Neural crest cell (in vitro differentiated cells): ENCODE results near the gene C19orf12. TPM values are rescaled to one million over a fixed set of nuclear protein-coding genes. Genes with fewer than 3 reads are reported as not detected.

Experiments
- DNase-seq: peaks from one replicate; pipeline ENCODE4 v3.0.0; 2021; ENCODE audit warnings: low read depth, mixed read lengths, low spot score
- H3K27ac Mint-ChIP-seq: one replicate; pipeline ENCODE4 v1.8.0; 2021; ENCODE audit warnings: mild to moderate bottlenecking, mixed read lengths; ENCODE audit not compliant: unreplicated experiment
- H3K27me3 Mint-ChIP-seq: 2 replicates; pipeline ENCODE4 v1.8.0; 2021; ENCODE audit warnings: low read depth, mild to moderate bottlenecking, mixed read lengths
- H3K36me3 Mint-ChIP-seq: 2 replicates; pipeline ENCODE4 v1.8.0; 2021; ENCODE audit warnings: low read depth, mild to moderate bottlenecking, mixed read lengths
- H3K4me1 Mint-ChIP-seq: 2 replicates; pipeline ENCODE4 v1.8.0; 2021; ENCODE audit warnings: mixed read lengths
- H3K4me3 Mint-ChIP-seq: one replicate; pipeline ENCODE4 v1.8.0; 2021; ENCODE audit warnings: mild to moderate bottlenecking, mixed read lengths
- H3K9me3 Mint-ChIP-seq: 2 replicates; pipeline ENCODE4 v1.8.0; 2021; ENCODE audit warnings: mixed read lengths
- total RNA-seq: library from RNA; stranded (reverse); gene quantifications from 2 replicates; pipeline ENCODE4 v1.2.1, GENCODE V29; 2021
- TF ChIP-seq, protein P1 (sequence below): fragments of 200-600 bp; sonication (generic); conservative IDR thresholded peaks from 2 replicates; pipeline ENCODE4 v1.5.0; 2021; ENCODE audit warnings: antibody characterized with exemption, mild to moderate bottlenecking

Gene C19orf12
- total RNA-seq, 1 donor from 2014 or later, result 38.1 TPM

GRCh38 chr19:29708554-29709439, 6.3 kb downstream of the C19orf12 start:
- H3K4me1 Mint-ChIP-seq, result peaks cover 24% of the 10 kb centered on the region
- peaks cover 3% of the 10 kb centered on the region for H3K36me3 Mint-ChIP-seq
- no peak overlapping the region for H3K27ac Mint-ChIP-seq
- no peaks in the 10 kb centered on the region for H3K9me3 Mint-ChIP-seq
- peak overlapping the region; percentile 23 for H3K4me3 Mint-ChIP-seq
- no peak for DNase-seq
- TF ChIP-seq, protein P1, sequence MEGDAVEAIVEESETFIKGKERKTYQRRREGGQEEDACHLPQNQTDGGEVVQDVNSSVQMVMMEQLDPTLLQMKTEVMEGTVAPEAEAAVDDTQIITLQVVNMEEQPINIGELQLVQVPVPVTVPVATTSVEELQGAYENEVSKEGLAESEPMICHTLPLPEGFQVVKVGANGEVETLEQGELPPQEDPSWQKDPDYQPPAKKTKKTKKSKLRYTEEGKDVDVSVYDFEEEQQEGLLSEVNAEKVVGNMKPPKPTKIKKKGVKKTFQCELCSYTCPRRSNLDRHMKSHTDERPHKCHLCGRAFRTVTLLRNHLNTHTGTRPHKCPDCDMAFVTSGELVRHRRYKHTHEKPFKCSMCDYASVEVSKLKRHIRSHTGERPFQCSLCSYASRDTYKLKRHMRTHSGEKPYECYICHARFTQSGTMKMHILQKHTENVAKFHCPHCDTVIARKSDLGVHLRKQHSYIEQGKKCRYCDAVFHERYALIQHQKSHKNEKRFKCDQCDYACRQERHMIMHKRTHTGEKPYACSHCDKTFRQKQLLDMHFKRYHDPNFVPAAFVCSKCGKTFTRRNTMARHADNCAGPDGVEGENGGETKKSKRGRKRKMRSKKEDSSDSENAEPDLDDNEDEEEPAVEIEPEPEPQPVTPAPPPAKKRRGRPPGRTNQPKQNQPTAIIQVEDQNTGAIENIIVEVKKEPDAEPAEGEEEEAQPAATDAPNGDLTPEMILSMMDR, result no peak
- no peaks in the 10 kb centered on the region for H3K27me3 Mint-ChIP-seq

DNA sequence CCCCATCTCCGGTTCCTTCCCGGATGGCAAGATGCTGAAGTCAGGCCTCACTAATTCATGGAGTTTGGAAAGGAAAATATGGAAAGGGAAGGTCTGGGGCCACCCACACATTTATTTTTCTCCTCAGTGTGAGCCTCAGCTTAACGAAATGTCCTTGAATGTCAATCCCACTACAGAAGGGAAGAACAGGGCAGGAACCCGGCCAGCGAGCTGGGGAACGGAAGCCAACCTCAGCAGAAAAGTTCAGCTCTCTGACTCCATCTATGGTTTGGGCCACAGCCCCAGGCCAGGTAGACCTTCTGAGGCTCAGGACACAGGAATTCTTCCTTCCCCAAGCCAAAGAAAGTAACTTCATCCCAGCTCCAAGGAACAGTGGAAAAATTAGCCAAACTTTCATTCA, 8.4 kb downstream of the C19orf12 start:
- H3K9me3 Mint-ChIP-seq, result no peaks in the 10 kb centered on the region
- no peak overlapping the region for H3K27ac Mint-ChIP-seq
- no peaks in the 10 kb centered on the region for H3K27me3 Mint-ChIP-seq
- DNase-seq, result no peak
- H3K36me3 Mint-ChIP-seq, result peaks cover 3% of the 10 kb centered on the region
- H3K4me3 Mint-ChIP-seq, result no peak overlapping the region
- TF ChIP-seq, protein P1, result no peak
- peaks cover 8% of the 10 kb centered on the region for H3K4me1 Mint-ChIP-seq

DNA sequence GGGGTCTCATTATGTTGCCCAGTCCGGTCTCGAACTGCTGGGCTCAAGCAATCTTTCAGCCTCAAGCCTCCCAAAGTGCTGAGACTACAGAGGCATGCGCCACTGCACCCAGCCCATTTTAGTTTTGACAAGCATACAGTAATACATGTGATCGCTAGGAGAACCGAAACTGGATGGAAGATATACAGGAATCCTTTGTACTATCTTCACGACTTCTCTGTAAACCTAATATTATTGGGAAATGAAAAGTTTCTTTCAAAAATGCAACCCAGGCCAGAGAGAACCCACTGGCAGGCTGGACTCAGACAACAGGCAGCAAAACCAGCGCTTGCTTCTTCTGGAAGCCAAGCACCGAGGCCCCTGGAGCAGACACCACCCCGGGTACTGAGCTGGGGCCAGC, 9.4 kb downstream of the C19orf12 start:
- no peaks in the 10 kb centered on the region for H3K27me3 Mint-ChIP-seq
- peak overlapping the region; percentile 50 for H3K27ac Mint-ChIP-seq
- peaks cover 3% of the 10 kb centered on the region for H3K36me3 Mint-ChIP-seq
- peaks cover 6% of the 10 kb centered on the region for H3K4me1 Mint-ChIP-seq
- TF ChIP-seq, protein P1, result no peak
- DNase-seq, result no peak
- no peaks in the 10 kb centered on the region for H3K9me3 Mint-ChIP-seq
- H3K4me3 Mint-ChIP-seq, result no peak overlapping the region

DNA sequence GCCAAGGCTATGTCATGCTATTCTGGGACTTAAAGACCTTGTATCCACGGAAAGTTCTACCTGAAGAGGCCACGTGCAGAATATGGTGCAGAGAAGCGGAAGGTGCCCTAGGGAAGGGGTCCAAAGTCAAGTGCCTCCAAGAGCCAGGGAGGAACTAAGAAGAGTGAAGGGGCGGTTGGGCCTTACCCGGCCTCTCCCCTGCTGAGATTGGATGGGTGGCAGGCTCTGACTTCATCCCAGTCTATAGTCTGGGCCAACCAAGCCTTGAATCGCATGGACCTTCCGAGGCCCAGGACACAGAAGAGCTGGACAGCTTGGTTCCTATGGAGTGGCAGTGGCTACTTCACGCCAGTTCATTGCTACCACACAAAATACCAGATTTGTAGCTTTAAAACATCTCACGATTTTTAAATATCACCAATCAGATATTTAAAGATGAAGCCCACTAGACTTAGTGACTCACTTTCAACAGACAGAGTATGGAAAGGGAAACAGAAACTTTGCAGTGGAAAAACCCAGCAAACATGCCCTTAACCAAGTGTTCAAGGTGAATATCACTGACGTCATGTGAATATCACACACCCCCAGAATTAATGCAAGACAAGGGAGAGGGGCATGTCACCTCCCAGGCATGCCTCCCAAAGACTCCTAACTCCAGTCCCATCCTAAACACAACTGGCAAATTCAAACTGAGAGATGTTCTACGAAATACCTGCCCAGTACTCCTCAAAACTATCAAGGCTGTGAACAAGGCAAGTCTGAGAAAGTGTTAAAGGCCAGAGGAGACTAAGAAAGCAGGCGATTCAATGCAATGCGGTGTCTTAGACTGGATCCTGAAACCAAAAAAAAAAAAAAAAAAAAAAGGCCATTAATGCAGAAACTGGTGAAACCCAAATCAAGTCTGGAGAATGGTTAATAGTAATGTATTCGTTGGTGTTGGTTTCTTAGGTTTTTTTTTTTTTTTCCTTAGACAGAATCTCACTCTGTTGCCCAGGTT, 10.2 kb downstream of the C19orf12 start:
- H3K27ac Mint-ChIP-seq, result no peak overlapping the region
- TF ChIP-seq, protein P1, result no peak
- H3K27me3 Mint-ChIP-seq, result no peaks in the 10 kb centered on the region
- H3K4me3 Mint-ChIP-seq, result no peak overlapping the region
- H3K4me1 Mint-ChIP-seq, result peaks cover 6% of the 10 kb centered on the region
- H3K9me3 Mint-ChIP-seq, result no peaks in the 10 kb centered on the region
- DNase-seq, result no peak
- H3K36me3 Mint-ChIP-seq, result peaks cover 3% of the 10 kb centered on the region

DNA sequence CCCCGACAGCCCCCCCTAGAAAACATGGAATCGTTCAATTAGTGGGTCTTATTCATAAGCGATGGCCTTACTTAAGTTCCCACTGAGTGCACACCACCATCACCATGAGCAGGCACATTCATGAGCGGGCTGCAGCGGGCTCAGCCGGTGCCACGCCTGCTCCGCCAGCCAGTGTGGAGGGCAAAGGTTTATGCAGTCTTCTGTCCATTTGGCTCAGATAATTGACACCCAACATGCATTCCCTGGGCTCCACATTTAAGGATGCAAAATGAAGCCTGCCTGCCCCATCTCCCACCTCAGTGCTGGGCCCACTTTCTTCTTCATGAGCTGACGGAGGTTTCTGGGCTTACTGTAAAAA, 12.1 kb downstream of the C19orf12 start:
- TF ChIP-seq, protein P1, result no peak
- no peaks in the 10 kb centered on the region for H3K4me1 Mint-ChIP-seq
- no peaks in the 10 kb centered on the region for H3K9me3 Mint-ChIP-seq
- H3K4me3 Mint-ChIP-seq, result no peak overlapping the region
- no peak overlapping the region for H3K27ac Mint-ChIP-seq
- no peak for DNase-seq
- no peaks in the 10 kb centered on the region for H3K27me3 Mint-ChIP-seq
- peaks cover 3% of the 10 kb centered on the region for H3K36me3 Mint-ChIP-seq
